Stimulated activated CD8-positive, alpha-beta memory T cell treated with anti-CD3 and anti-CD28 coated beads, Interleukin-12 subunit alpha, Interleukin-12 subunit beta, amount 100 ng/mL, for 1 hour (primary cell): ENCODE measurements around the gene SCAMP1.

Source experiments
- DNase-seq: peaks from one replicate; pipeline ENCODE4 v3.0.0-alpha.2; 2020; ENCODE audit warnings: low read depth

The SCAMP1 gene

DNA sequence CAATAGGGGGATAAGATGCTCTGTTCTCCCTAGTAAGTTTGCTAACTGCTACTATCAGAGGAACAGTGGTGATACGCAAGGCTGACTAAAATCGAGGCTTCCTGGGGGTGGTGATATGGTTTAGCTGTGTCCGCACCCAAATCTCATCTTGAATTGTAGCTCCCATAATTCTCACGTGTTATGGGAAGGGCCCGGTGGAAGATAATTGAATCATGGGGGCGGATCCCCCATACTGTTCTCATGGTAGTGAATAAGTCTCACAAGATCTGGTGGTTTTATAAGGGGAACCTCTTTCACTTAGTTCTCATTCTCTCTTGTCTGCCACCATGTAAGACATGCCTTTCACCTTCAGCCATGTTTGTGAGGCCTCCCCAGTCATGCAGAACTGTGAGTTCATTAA lies 153.0 kb downstream of the SCAMP1 start:
- DNase-seq, result no peak

DNA sequence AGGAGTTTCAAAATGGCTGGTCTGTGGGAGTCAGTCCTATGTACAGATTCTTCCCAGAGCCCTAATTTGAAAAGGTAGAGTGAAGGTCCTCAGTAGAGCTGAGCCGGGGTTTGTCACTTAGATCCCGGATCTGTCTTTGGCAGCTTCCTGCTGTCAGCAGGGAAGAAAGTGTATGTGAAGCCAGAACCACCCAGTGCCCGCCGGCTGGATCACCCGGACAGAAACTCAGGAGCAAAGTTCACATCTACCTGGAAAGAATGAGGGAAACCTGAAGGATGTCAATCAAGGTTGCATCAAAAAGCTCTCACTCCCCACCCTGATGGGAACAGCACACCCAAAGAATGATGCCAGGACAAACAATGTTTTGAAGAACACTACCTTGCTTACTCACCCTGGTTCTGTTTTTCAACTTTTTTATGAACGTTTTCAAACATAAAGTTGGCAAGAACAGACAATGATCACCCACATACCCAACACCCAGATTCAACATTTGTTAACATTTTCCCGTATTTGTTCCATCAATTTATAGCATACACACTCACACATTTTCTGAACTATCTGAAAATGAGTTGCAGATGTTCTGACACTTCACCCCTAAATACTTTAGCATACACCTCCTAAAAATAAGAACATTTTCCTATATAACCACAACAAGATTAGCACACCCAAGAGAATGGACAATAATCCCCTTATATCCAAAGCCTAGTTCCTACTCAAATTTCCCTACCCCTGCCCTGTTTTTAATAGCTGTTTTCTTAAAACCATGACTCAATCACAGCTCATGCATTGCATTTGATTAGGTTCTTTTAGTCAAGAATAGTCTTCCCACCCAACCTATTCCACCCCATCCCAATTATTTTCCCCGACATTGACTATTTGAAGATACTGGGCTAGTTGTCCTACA lies 154.3 kb downstream of the SCAMP1 start:
- no peak for DNase-seq

DNA sequence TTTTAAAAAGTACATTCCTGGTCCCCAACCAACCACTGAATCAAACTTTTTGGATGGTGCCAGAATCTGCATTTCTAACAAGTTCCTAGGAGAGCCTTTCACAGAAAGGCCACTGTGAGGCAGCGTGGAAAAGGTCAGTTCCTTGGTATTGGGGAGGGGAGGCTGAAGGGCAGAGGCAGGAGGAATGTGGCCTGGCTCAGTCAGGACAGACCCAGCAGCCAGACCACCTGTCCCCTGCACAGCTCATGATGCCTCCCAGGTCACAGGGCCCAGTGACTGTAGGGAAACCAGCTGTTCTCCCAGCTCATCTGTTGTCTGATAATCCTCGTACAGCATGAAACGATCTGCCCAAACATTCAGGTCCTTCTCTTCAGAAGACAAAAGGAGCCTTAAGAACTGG lies 155.3 kb downstream of the SCAMP1 start:
- no peak for DNase-seq

DNA sequence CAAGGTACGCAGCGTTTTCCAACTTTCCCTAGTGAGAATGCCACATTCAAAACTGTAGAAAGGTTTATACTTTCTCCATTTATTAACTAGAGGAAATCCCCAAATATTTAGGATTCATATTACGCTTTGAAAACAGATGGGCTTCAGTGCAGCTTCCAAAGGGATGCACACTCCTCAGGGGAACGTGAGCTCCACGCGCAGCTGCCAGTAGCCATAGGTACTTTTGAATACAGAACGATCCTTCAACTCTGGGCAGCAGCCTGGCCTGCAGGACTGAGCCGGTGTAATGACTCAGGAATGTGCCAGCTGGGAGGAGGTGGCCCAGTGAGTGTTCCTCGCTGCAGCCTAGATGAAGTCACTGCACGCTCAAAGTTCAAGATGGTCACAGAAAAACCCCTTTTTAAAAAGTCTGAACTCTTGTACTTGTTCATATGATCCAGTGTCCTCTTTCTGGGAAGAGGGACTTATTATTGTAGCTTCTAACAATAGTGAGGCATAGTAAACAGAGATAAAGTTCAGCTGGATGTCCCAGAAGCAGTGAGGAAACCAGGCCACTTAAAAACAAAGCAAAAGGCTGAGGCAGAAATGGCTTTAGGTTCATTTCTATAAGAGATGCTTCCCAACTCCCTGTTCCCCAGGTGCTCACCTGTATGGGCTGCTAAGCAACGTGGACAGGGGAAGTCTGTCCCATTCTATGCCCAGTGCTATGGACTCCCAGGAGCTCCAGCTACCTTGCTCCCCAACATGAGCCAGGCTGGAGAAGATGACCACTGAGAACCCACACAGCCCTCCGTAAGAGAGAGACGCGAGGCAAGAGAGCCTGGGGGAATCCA lies 158.2 kb downstream of the SCAMP1 start:
- no peak for DNase-seq

DNA sequence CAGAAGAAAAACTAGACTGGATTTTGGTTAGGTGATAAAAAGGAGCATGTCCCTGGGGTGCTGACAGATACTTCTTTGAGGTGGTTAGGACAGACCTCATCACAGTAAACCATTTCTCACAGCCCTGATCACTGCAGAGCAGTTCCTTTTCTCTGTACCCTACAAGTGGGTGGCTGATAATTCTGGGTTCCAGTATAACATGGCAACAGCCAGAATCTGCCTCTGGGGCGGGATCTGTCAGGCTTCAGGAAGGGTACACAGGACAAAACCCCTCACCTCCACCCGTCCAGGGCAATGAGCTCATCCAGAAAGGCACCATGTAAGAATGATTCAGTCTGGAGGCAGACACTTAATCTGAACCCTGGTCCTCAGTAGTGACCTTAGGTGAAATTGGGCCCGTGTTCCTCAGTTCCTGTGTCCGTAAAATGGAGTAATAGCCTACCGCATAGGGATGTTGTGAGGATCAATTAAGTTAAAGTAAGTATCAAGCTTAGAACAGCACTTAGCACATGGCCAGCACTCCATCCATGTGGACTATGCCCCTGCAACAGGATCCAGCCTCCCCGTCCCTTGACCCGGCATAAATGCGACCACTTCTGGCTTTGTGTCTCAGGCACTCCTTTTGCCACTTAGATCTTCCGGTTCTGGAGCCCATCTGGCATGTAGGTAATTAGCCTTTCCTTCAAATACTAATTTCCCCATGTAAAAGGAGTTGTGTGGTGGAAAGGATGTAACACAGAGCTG lies 159.0 kb downstream of the SCAMP1 start:
- DNase-seq, result no peak

DNA sequence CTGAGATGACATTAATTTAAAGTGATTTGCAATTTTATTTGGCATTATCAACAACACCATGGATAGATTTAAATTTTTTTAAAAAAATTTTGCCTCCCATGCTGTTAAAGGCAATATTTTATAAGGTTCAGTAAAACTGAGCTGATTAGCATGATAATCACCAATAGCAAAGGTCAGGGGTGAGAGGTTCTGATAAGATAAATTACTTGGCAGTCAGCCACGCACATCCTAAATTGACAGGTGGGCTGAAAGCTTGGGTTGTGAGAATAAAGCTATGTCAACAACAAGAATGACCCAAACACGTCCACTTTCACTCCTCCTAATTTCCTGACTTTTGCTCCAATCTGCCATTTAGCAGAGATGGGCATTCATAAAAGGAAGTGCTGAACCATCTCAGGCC lies 161.0 kb downstream of the SCAMP1 start:
- no peak for DNase-seq

DNA sequence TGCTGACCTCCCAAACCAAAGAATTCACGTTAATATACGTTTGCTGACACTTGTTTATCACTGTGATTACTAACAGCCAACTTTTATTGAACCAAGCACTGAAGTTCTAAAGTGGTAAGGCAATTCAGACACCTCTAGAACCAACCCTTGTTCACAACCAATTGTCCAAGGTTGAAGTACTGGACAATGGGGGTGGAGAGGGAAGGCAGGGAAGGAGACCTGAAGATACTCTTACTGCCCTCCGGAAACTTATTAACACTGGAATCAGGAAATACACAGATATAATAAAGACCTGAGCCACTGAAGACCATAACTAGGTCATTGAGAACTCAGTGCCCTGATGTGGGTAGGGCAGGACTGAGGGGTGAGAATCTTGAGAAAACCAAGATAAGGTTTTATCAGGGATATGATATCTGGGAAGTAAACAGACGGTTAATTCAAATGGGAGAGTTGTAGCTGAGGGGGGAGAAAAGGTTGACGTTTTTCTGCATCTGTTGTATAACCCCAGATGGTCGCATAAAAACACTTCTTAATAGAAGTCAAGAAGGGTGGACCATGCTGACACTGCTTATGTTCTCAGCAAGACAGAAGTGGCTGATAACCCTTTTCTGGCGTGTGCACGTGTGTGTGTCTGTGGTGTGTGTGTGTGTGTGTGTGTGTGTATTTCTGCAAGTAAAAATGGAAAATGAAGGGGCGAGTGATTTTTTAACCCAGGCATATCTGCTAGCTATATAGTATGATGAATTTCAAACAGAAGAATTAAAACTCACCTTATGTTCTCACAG lies 162.3 kb downstream of the SCAMP1 start:
- no peak for DNase-seq

DNA sequence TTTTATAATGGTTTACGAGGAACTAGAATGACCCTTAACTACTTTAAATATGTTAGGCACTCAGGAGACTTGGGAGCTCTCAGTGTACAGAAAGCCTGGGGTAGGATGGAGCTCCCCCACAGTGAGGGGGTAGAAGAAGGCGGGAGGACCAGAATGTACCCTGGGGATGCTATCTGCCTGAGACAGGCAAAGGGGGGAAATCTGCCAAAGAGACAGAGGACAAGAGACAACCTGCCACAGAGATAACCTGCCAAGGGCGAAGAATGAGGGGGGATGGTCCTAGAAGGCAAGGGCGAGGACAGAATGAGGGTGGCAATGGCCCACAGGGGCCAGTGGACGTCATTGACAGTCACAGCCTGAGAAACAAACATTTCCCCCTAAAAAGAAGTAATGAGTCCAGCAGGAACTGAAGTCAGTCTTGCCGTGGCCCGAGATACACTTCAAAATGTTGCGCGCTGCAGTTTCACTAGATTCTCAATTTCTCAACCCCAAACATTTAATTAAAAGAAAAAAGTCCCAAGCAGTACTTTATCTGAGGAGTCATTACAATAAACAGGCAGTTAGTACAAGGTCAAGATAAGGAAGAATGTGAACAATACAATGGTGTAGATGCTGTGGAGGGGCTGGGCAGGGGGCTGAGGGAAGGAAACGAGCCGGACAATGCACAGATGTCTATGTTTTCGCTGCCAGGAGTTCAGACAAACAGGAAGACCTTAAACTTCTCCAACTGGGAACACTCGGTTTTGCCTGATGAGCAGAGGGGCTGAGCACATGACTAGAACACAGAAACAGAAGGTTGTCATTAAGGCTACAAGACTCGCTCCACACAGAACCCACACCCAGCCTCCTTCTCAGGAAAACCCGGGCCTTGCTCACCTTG lies 163.1 kb downstream of the SCAMP1 start:
- DNase-seq, result no peak

DNA sequence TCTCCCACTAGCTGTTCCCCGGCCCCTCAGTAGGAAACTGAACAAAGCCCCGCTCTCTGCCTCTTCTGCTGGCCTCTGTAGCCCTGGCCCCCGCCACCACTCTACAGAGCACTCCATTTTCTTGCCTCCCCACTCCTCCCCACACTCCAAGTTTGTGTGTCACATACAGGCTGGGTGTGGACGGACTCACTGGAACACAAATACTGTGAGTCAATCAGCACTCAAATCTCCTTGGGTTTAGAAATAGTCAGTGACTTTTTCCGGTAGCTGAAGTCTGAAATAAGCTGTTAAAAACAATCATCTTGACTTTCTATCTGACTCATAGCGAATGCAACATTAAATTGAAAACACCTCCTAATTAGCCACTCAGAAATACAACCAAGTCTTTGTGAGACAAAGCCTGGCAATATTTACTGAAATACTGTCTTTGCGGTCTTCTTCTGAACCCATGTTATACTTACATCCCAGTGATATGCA lies 165.7 kb downstream of the SCAMP1 start:
- no peak for DNase-seq

DNA sequence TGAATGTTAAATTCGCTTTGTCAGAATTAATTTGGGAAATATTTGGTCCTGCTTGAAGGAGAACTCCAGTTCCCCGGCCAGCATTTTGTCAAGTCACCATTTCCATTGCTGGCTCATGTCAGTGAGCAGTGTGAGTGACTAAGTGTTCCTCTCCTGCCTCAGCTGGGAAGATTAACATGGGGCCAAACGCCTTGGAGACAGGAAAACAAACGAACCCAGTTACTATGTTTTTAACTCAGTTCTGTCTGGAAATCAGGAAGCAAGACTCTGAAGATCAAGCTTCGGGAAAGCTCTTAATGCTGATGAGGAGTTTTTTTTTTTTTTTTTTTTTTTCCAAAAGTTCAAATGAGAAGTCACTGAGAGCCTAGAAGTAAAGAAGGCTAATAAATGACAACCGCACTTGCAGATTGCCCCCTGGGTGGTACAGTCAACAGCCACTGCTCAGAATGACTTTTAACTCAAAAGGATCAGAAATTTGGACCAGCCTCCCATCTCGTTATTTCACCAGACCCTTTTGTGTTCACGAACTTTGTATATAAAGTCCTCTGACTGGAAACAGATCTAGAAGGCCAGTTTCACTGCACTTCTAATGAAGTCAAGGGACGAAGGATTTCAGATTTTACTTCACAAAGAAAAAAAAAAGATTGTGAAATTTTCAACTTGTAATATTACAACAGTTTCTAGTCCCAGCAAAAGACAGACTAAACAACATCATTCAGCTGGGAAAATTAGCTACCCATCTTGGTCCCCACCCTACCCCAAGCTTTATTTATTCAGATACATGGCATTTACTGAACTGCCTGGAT lies 166.8 kb downstream of the SCAMP1 start:
- DNase-seq, result no peak

DNA sequence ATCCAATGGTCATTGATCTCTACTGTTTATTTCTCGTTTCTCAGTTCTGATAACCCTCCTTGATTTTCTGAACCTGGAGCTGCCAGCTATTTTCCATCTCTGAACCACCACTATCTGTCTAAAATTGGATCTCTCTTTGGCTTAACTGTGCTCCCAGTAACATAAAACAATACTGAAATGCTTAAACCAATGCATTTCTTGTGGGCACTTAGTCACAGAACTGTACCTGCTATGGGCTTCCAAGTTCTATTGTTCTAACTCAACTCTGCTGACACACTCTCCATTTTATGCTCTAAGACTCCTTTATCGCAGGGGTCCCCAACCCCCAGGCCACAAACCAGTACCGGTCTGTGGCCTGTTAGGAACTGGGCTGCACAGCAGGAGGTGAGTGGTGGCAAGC lies 167.5 kb downstream of the SCAMP1 start:
- DNase-seq, result no peak
